ENCODE results near the gene EXOC6.

- TF ChIP-seq CTCF (IDR thresholded peaks at IDR 0.05; ENCODE audit: poor library complexity, severe bottlenecking) (no peak), TAF1 (IDR thresholded peaks at IDR 0.05; ENCODE audit: low read depth) (no peak), EZH2 (IDR thresholded peaks at IDR 0.05; ENCODE audit: borderline replicate concordance, insufficient read depth, low read length, poor library complexity, severe bottlenecking) (no peak), POLR2AphosphoS5 (IDR thresholded peaks at IDR 0.05) (no peak), EP300 (conservative IDR thresholded peaks at IDR 0.05; ENCODE audit: poor library complexity, severe bottlenecking) (no peak), SMC3 (conservative IDR thresholded peaks at IDR 0.05; ENCODE audit: poor library complexity) (no peak), MXI1 (conservative IDR thresholded peaks at IDR 0.05; ENCODE audit: poor library complexity, severe bottlenecking) (no peak)
- TF ChIP-seq, protein P1, sequence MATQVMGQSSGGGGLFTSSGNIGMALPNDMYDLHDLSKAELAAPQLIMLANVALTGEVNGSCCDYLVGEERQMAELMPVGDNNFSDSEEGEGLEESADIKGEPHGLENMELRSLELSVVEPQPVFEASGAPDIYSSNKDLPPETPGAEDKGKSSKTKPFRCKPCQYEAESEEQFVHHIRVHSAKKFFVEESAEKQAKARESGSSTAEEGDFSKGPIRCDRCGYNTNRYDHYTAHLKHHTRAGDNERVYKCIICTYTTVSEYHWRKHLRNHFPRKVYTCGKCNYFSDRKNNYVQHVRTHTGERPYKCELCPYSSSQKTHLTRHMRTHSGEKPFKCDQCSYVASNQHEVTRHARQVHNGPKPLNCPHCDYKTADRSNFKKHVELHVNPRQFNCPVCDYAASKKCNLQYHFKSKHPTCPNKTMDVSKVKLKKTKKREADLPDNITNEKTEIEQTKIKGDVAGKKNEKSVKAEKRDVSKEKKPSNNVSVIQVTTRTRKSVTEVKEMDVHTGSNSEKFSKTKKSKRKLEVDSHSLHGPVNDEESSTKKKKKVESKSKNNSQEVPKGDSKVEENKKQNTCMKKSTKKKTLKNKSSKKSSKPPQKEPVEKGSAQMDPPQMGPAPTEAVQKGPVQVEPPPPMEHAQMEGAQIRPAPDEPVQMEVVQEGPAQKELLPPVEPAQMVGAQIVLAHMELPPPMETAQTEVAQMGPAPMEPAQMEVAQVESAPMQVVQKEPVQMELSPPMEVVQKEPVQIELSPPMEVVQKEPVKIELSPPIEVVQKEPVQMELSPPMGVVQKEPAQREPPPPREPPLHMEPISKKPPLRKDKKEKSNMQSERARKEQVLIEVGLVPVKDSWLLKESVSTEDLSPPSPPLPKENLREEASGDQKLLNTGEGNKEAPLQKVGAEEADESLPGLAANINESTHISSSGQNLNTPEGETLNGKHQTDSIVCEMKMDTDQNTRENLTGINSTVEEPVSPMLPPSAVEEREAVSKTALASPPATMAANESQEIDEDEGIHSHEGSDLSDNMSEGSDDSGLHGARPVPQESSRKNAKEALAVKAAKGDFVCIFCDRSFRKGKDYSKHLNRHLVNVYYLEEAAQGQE (IDR thresholded peaks at IDR 0.05; ENCODE audit: borderline replicate concordance): no peak
Observed at GRCh38 chr10:92961638-92962037, 113.3 kb downstream of the EXOC6 start.

All from neural cell (in vitro differentiated cells).